IPS-NIHi11 (cell line): ENCODE results near the gene PTPRCAP.
"Not testable (repeated sequence)": the region's sequence is repeated elsewhere in the genome, so short reads cannot be mapped to it uniquely, and the experiment has no call there.

Experiments
- DNase-seq: peaks from one replicate; pipeline ENCODE4 v3.0.0; 2012; ENCODE audit warnings: mixed read lengths, low spot score

Gene PTPRCAP

GRCh38 chr11:67437082-67437808 lies at the start of gene PTPRCAP:
Gene PTPRCAP (minus strand): TSS chr11:67437682. CDS start chr11:67437619, 63 bp downstream.
- DNase-seq = no peak

- no peak for DNase-seq
These were observed 49.2 kb upstream of the PTPRCAP start for GRCh38 chr11:67486481-67487195.

- not testable (repeated sequence) for DNase-seq
These were observed 48.4 kb upstream of the PTPRCAP start for GRCh38 chr11:67485873-67486361.

- no peak for DNase-seq
These were observed 47.4 kb upstream of the PTPRCAP start for GRCh38 chr11:67484847-67485311.

- no peak for DNase-seq
These were observed 46.6 kb upstream of the PTPRCAP start for GRCh38 chr11:67483831-67484665.

GRCh38 chr11:67482827-67483798 lies 45.6 kb upstream of the PTPRCAP start, which contains the start of gene AIP:
Gene AIP (plus strand): TSS chr11:67483026. CDS start chr11:67483159, 133 bp downstream.
- DNase-seq = peak; percentile 99

- no peak for DNase-seq
These were observed 44.9 kb upstream of the PTPRCAP start for GRCh38 chr11:67482275-67482826.

GRCh38 chr11:67477344-67478050 lies 40.0 kb upstream of the PTPRCAP start:
- DNase-seq = not testable (repeated sequence)

GRCh38 chr11:67476692-67477091 lies 39.2 kb upstream of the PTPRCAP start:
- not testable (repeated sequence) for DNase-seq

GRCh38 chr11:67472882-67473281 lies 35.4 kb upstream of the PTPRCAP start:
- DNase-seq = no peak

GRCh38 chr11:67470337-67471002 lies 33.0 kb upstream of the PTPRCAP start:
- no peak for DNase-seq

GRCh38 chr11:67469508-67469811 lies 32.0 kb upstream of the PTPRCAP start:
- no peak for DNase-seq

GRCh38 chr11:67468759-67469507 lies 31.5 kb upstream of the PTPRCAP start, which contains the start of gene TMEM134:
Gene TMEM134 (minus strand): TSS chr11:67469251. CDS start chr11:67469192, 59 bp downstream.
- DNase-seq = peak; percentile 96

- no peak for DNase-seq
These were observed 30.9 kb upstream of the PTPRCAP start for GRCh38 chr11:67468456-67468758.

- no peak for DNase-seq
These were observed 30.6 kb upstream of the PTPRCAP start for GRCh38 chr11:67468056-67468455.

- no peak for DNase-seq
These were observed 29.7 kb upstream of the PTPRCAP start for GRCh38 chr11:67466962-67467771.

- DNase-seq = no peak
These were observed 28.9 kb upstream of the PTPRCAP start for GRCh38 chr11:67466367-67466766.

GRCh38 chr11:67465530-67465929 lies 28.0 kb upstream of the PTPRCAP start:
- DNase-seq = not testable (repeated sequence)
